HG03135 (cell line): ENCODE data around the gene SLC11A2.
"Not testable (repeated sequence)": the region's sequence is repeated elsewhere in the genome, so short reads cannot be mapped to it uniquely, and the experiment has no call there.

Experiments used
- ATAC-seq: cut with Tn5 transposase; IDR thresholded peaks from one replicate; pipeline ENCODE4 v1.9.1; 2021; ENCODE audit warnings: mild to moderate bottlenecking, moderate library complexity; ENCODE audit not compliant: unreplicated experiment

The SLC11A2 gene

GRCh38 chr12:50951112-50951511 lies 75.1 kb downstream of the SLC11A2 start:
- no peak for ATAC-seq

- ATAC-seq: no peak
These were observed 76.3 kb downstream of the SLC11A2 start for GRCh38 chr12:50949801-50950302.

GRCh38 chr12:50948798-50949197 lies 77.4 kb downstream of the SLC11A2 start:
- ATAC-seq: no peak

- no peak for ATAC-seq
These were observed 78.1 kb downstream of the SLC11A2 start for GRCh38 chr12:50947933-50948626.

- ATAC-seq: no peak
These were observed 88.5 kb downstream of the SLC11A2 start for GRCh38 chr12:50937653-50938052.

- ATAC-seq: no peak
These were observed 89.2 kb downstream of the SLC11A2 start for GRCh38 chr12:50936821-50937530.

- no peak for ATAC-seq
These were observed 91.0 kb downstream of the SLC11A2 start for GRCh38 chr12:50934981-50935807.

GRCh38 chr12:50934371-50934851 lies 91.8 kb downstream of the SLC11A2 start:
- ATAC-seq: no peak

- no peak for ATAC-seq
These were observed 92.6 kb downstream of the SLC11A2 start for GRCh38 chr12:50933459-50934124.

GRCh38 chr12:50932787-50933280 lies 93.3 kb downstream of the SLC11A2 start:
- ATAC-seq: no peak

GRCh38 chr12:50930477-50930876 lies 95.7 kb downstream of the SLC11A2 start:
- not testable (repeated sequence) for ATAC-seq

GRCh38 chr12:50929831-50930230 lies 96.4 kb downstream of the SLC11A2 start:
- no peak for ATAC-seq
